SK-N-MC (cell line): ENCODE results near the gene FSIP1.

Experiments used
- FOXP2 ChIP-seq: optimal IDR thresholded peaks from 2 replicates; pipeline ENCODE3; 2011; ENCODE audit warnings: mild to moderate bottlenecking, moderate library complexity; ENCODE audit not compliant: insufficient read depth; ENCODE audit errors: extremely low read length, control extremely low read depth
- POLR2AphosphoS5 ChIP-seq: IDR thresholded peaks from 2 replicates; pipeline ENCODE4 v1.6.1; 2012; ENCODE audit warnings: mild to moderate bottlenecking, low read depth, low read length, borderline replicate concordance

DNA sequence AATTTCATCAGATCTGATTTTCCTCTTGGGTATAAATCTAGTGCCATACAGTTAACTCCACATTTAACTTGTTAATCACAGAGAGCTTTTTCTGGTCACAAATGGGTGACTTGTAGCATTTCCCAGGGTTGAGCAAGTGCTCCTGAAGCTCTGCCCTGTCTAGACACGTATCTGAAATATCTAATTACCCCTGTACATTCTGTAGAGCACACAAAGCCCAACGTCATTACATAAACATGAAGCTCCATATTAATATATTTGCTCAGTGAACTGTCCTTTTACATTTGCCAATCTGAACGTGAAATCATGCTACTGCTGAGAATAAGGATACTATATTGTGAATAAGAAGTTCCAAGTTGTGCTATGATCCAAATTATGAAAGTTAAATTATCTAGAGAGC lies 152.7 kb downstream of the FSIP1 start:
- TF ChIP-seq POLR2AphosphoS5: no peak
- TF ChIP-seq FOXP2: no peak
